B cell (primary cell): ENCODE results near the gene ZNF821. TPM values are rescaled to one million over a fixed set of nuclear protein-coding genes. Genes with fewer than 3 reads are reported as not detected.

ENCODE experiments used
- ATAC-seq: fragments of 200-7000 bp; cut with Tn5 transposase; one replicate; pipeline ENCODE4 v1.10.0; 2021; ENCODE audit warnings: low read depth, mild to moderate bottlenecking, moderate number of reproducible peaks, moderate library complexity
- CTCF ChIA-PET: fragments of 350-600 bp; sonication (Branson Sonifier 250); formaldehyde crosslinking; loops from one replicate; lab custom pipeline; 2021; ENCODE audit warnings: antibody characterized with exemption, inconsistent platforms; lab: Charles Lee
- POLR2A ChIA-PET: fragments of 350-600 bp; sonication (Branson Sonifier 250); formaldehyde crosslinking; loops from one replicate; lab custom pipeline; 2021; ENCODE audit warnings: antibody characterized with exemption; lab: Charles Lee
- DNase-seq: peaks from one replicate; pipeline ENCODE4 v3.0.0; 2013
- H2AFZ ChIP-seq: 2 replicates; pipeline ENCODE4 v1.6.1; 2012; ENCODE audit warnings: mild to moderate bottlenecking, low read depth, low read length; ENCODE audit not compliant: insufficient read depth, poor library complexity, severe bottlenecking
- H3K27ac ChIP-seq, 2 donors: 1 replicate in 1 of 2; 2 replicates in 1 of 2; pipeline ENCODE4 v1.5.1; 2012 to 2013; ENCODE audit warnings: low read length in 2 of 2, mild to moderate bottlenecking in 2 of 2, moderate library complexity in 1 of 2
- H3K27me3 ChIP-seq, 4 experiments: fragments of 200-600 bp in 1 of 4; sonication (generic) in 1 of 4; replicated peaks in 1 of 4; 1 replicate in 2 of 4; 2 replicates in 2 of 4; pipeline versions ENCODE4 v1.6.1 to v1.7.0; 2013 to 2016; ENCODE audit warnings: low read length in 3 of 4, mild to moderate bottlenecking in 2 of 4, mixed read lengths in 1 of 4, moderate library complexity in 1 of 4; ENCODE audit not compliant: insufficient read depth in 4 of 4, control insufficient read depth in 3 of 4; ENCODE audit errors: control extremely low read depth in 1 of 4
- H3K36me3 ChIP-seq, 2 experiments: replicated peaks in 1 of 2; 1 replicate in 1 of 2; 2 replicates in 1 of 2; pipeline versions ENCODE4 v1.6.1 to v1.7.1; 2013; ENCODE audit warnings: low read length in 1 of 2; ENCODE audit not compliant: insufficient read depth in 2 of 2, control insufficient read depth in 1 of 2; ENCODE audit errors: control extremely low read depth in 1 of 2, extremely low read depth in 1 of 2
- H3K4me1 ChIP-seq, 2 donors: fragments of 200-600 bp in 1 of 2; sonication (generic) in 1 of 2; 1 replicate in 1 of 2; 2 replicates in 1 of 2; pipeline versions ENCODE4 v1.5.1 to v1.6.1; 2013 to 2017; ENCODE audit warnings: low read length in 2 of 2; ENCODE audit not compliant: control insufficient read depth in 2 of 2, insufficient read depth in 2 of 2
- H3K4me2 ChIP-seq: replicated peaks from 2 replicates; pipeline ENCODE3; 2012; ENCODE audit warnings: mild to moderate bottlenecking, low read depth, low read length; ENCODE audit not compliant: poor library complexity, severe bottlenecking
- H3K4me3 ChIP-seq, 5 experiments: fragments of 200-600 bp in 1 of 5; sonication (generic) in 1 of 5; 1 replicate in 3 of 5; 2 replicates in 2 of 5; pipeline versions ENCODE4 v1.5.1 to v1.7.0; 2011 to 2016; ENCODE audit warnings: low read length in 4 of 5, mild to moderate bottlenecking in 4 of 5, low read depth in 2 of 5, control low read depth in 1 of 5, moderate library complexity in 1 of 5; ENCODE audit not compliant: insufficient read depth in 1 of 5; ENCODE audit errors: control extremely low read depth in 1 of 5, extremely low read depth in 1 of 5
- H3K79me2 ChIP-seq: fragments of 200-600 bp; sonication (generic); one replicate; pipeline ENCODE4 v1.6.0; 2016; ENCODE audit warnings: low read length; ENCODE audit not compliant: control insufficient read depth, insufficient read depth
- H3K9ac ChIP-seq: fragments of 200-600 bp; sonication (generic); 2 replicates; pipeline ENCODE4 v1.6.1; 2017; ENCODE audit warnings: mild to moderate bottlenecking, low read length, moderate library complexity
- H3K9me3 ChIP-seq, 3 donors: one replicate each; pipeline versions ENCODE4 v1.6.1 to v1.7.1; 2013; ENCODE audit warnings: low read length in 2 of 3; ENCODE audit not compliant: control insufficient read depth in 2 of 3, insufficient read depth in 1 of 3; ENCODE audit errors: control extremely low read depth in 1 of 3
- H4K20me1 ChIP-seq: 2 replicates; pipeline ENCODE4 v1.6.0; 2012; ENCODE audit warnings: mild to moderate bottlenecking, low read length; ENCODE audit not compliant: insufficient read depth, control insufficient read depth, poor library complexity, severe bottlenecking
- H3K27ac Mint-ChIP-seq: one replicate; pipeline ENCODE4 v1.8.0; 2021; ENCODE audit warnings: mixed read lengths
- H3K27me3 Mint-ChIP-seq: one replicate; pipeline ENCODE4 v1.8.0; 2021; ENCODE audit warnings: mixed read lengths
- H3K4me1 Mint-ChIP-seq: one replicate; pipeline ENCODE4 v1.8.0; 2021; ENCODE audit warnings: mixed read lengths
- H3K4me3 Mint-ChIP-seq: one replicate; pipeline ENCODE4 v1.8.0; 2021; ENCODE audit warnings: mixed read lengths
- H3K9me3 Mint-ChIP-seq: one replicate; pipeline ENCODE4 v1.8.0; 2022; ENCODE audit warnings: mixed read lengths; ENCODE audit not compliant: insufficient read depth
- EZH2 ChIP-seq: IDR thresholded peaks from 2 replicates; pipeline ENCODE4 v1.6.1; 2012; ENCODE audit warnings: borderline replicate concordance, low read depth, mild to moderate bottlenecking, moderate library complexity, low read length; ENCODE audit not compliant: insufficient read depth, poor library complexity, severe bottlenecking
- WGBS: methylation state at CpG from one replicate; pipeline ENCODE4 v1.1.5; 2013; ENCODE audit warnings: missing lambda C conversion rate; ENCODE audit not compliant: insufficient coverage; 5-methylcytosine and 5-hydroxymethylcytosine counted together
- intact Hi-C: fragments of 100-400 bp; cut with micrococcal nuclease; formaldehyde crosslinking; loops from one replicate; pipeline ENCODE4 v1.10.0; 2022
- polyA plus RNA-seq: library from polyadenylated mRNA; depleted of rRNA; stranded (reverse); fragments of >200 nt; gene quantifications from 2 replicates; pipeline ENCODE4 v1.2.3, GENCODE V29; 2012
- total RNA-seq, 2 donors: library from RNA; stranded (reverse); fragments of 120-200 nt in 1 of 2; gene quantifications; 1 replicate in 1 of 2; 2 replicates in 1 of 2; pipeline versions ENCODE4 v1.2.3 to v1.2.4, GENCODE V29; 2013 to 2022
- TF ChIP-seq, protein P1 (sequence below): fragments of 200-600 bp; IDR thresholded peaks from one replicate; pipeline ENCODE4 v1.8.0; 2022; ENCODE audit warnings: antibody characterized with exemption, mild to moderate bottlenecking

Gene ZNF821
- total and polyA plus RNA-seq, 2 donors (not counting 1 experiment from before 2014, with no cell fraction given), result 35.6 to 35.8 TPM

DNA sequence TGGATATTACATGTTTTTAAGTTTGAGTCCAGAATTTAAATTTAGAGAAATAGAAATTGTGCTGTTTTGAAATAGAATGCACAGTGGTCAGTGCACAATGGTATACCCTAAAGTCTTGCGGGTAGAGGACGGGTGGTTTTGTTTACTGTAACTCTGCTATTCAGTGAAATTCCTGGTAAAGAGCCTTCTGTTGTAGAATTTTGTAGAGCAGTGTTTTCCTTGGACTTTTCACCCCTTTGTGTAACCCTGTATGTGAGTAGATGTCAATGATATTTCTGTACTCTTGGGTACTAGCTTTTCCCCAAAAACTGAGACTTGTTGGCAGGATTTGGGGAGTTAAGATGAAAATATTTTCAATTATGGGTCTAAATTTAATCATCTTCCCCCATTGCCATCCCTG lies 30.8 kb upstream of the ZNF821 start:
- ChIA-PET POLR2A (no interaction called here), CTCF (interaction anchor here (1.4 kb wide), 1 partner anchor 32 kb away, joined by 3 read pairs; no protein-coding TSS in a partner anchor)
- Histone ChIP-seq H3K4me3 (no peak overlapping the region), H3K27ac (peak overlapping the region in 1 of 2 donors; percentile 8), H3K4me1 (peaks cover 4 to 8% of the 10 kb centered on the region in 2 donors), H3K9me3 (peaks cover 0 to 5% (median 5%) of the 10 kb centered on the region in 3 donors), H3K9ac (no peak overlapping the region), H3K36me3 (peaks cover 18 to 52% of the 10 kb centered on the region in 2 experiments), H3K27me3 (no peaks in the 10 kb centered on the region), H3K79me2 (peaks cover 98% of the 10 kb centered on the region), H4K20me1 (peaks cover 84% of the 10 kb centered on the region), H2AFZ (no peak overlapping the region), H3K4me2 (no peak overlapping the region)
- Mint-ChIP-seq H3K4me1 (peaks cover 49% of the 10 kb centered on the region), H3K27me3 (no peaks in the 10 kb centered on the region), H3K4me3 (no peak overlapping the region), H3K9me3 (no peaks in the 10 kb centered on the region), H3K27ac (no peak overlapping the region)
- no peak for ATAC-seq
- intact Hi-C loops, result no loop called here
- DNase-seq, result no peak
- no peak for TF ChIP-seq EZH2
- TF ChIP-seq, protein P1, sequence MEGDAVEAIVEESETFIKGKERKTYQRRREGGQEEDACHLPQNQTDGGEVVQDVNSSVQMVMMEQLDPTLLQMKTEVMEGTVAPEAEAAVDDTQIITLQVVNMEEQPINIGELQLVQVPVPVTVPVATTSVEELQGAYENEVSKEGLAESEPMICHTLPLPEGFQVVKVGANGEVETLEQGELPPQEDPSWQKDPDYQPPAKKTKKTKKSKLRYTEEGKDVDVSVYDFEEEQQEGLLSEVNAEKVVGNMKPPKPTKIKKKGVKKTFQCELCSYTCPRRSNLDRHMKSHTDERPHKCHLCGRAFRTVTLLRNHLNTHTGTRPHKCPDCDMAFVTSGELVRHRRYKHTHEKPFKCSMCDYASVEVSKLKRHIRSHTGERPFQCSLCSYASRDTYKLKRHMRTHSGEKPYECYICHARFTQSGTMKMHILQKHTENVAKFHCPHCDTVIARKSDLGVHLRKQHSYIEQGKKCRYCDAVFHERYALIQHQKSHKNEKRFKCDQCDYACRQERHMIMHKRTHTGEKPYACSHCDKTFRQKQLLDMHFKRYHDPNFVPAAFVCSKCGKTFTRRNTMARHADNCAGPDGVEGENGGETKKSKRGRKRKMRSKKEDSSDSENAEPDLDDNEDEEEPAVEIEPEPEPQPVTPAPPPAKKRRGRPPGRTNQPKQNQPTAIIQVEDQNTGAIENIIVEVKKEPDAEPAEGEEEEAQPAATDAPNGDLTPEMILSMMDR, result no peak
- WGBS, result 83% methylated on average over 1 of the region's 2 CpGs

DNA sequence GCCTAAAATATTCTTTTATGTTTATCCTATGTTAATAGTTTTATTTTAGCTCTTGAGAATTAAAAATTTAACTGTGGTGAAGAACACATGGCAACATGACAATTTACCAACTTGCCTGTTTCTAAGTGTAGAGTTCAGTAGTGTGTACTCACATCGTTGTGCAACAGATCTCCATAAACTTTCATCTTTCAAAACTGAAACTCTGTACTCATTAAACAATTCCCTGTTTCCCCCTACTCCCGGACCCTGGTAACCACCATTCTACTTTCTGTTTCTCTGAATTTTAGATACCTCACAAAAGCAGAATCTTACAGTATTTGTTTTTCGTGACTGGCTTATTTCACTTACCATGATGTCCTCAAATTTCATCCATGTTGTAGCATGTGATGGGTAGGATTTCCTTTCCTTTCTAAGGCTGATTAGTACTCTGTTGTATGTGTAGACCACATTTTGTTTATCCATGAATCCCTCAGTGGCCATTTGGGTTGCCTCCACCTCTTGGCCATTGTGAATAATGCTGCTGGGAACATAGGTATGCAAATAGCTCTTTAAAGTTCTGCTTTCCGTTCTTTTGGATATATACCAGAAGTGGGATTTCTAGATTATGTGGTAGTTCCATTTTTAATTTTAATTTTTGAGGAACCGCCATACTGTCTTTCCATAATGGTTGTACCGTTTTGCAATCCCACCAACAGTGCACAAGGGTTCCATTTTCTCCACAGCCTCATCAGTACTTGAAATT lies 28.7 kb upstream of the ZNF821 start:
- peaks cover 98% of the 10 kb centered on the region for H3K79me2 ChIP-seq
- peaks cover 12 to 46% of the 10 kb centered on the region in 2 experiments for H3K36me3 ChIP-seq
- POLR2A ChIA-PET, result no interaction called here
- peaks cover 0 to 1% (median 0%) of the 10 kb centered on the region in 3 donors for H3K9me3 ChIP-seq
- H3K4me1 Mint-ChIP-seq, result peaks cover 55% of the 10 kb centered on the region
- WGBS, result 86% methylated on average over 2 of the region's 6 CpGs
- TF ChIP-seq EZH2, result no peak
- TF ChIP-seq, protein P1, result no peak
- CTCF ChIA-PET, result interaction anchor here (0.9 to 1.3 kb wide), 3 partner anchors 30 to 124 kb away, joined by 3 read pairs; no protein-coding TSS in a partner anchor
- ATAC-seq (no peak), DNase-seq (no peak)
- no peak overlapping the region for H2AFZ ChIP-seq
- intact Hi-C loops, result no loop called here
- no peak overlapping the region for H3K4me3 ChIP-seq
- no peaks in the 10 kb centered on the region for H3K27me3 ChIP-seq
- no peak overlapping the region for H3K27ac ChIP-seq
- H3K4me1 ChIP-seq, result peaks cover 9 to 16% of the 10 kb centered on the region in 2 donors
- no peak overlapping the region for H3K4me3 Mint-ChIP-seq
- H3K9ac ChIP-seq, result no peak overlapping the region
- H3K27me3 Mint-ChIP-seq, result no peaks in the 10 kb centered on the region
- peaks cover 87% of the 10 kb centered on the region for H4K20me1 ChIP-seq
- H3K9me3 Mint-ChIP-seq, result no peaks in the 10 kb centered on the region
- peak overlapping the region; percentile 32 for H3K27ac Mint-ChIP-seq
- no peak overlapping the region for H3K4me2 ChIP-seq
